ENCODE measurements around the gene RGS14. TPM values are rescaled to one million over a fixed set of nuclear protein-coding genes. Genes with fewer than 3 reads are reported as not detected.

The RGS14 gene
- total and polyA plus RNA-seq, 4 donors: 9.3 to 32.8 (median 23.1) TPM

DNA sequence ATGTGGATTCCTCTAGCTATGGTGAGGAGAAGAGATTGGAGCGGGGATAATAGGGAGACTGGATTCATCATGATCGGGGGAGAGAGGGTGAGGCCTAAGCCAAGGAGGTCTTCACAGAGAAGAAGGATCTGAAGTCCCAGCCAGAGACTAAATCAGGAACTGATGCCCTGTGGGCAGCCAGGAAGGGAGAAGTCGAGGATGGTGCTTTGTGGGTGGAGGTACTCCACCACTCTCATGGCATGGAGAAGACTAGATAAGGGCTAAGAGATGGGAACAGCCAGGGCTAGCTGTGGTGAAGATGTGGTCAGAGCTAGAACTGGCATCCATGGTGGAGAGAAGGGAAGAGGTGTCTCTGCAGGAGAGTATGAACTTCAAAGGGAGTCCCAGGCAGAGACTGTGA is 3.0 kb upstream of the RGS14 start:
- ATAC-seq (ENCODE audit: insufficient read depth, low FRiP score): no peak
- Histone ChIP-seq H3K9me3 (ENCODE audit: control insufficient read depth in 4 of 4, insufficient read depth in 3 of 4, low read length in 3 of 4) (no peaks in the 10 kb centered on the region), H3K27me3 (ENCODE audit: control insufficient read depth in 3 of 3, insufficient read depth in 3 of 3, low read length in 2 of 3) (peaks cover 0 to 2% (median 0%) of the 10 kb centered on the region in 3 donors), H3K27ac (ENCODE audit: low read depth in 1 of 2, low read length in 1 of 2) (no peak overlapping the region), H3K36me3 (ENCODE audit: control insufficient read depth in 4 of 4, insufficient read depth in 4 of 4, low read length in 4 of 4) (peaks cover 0 to 5% (median 0%) of the 10 kb centered on the region in 4 donors), H3K4me1 (ENCODE audit: control insufficient read depth in 5 of 5, insufficient read depth in 5 of 5, low read length in 5 of 5) (peaks cover 4 to 18% (median 11%) of the 10 kb centered on the region in 5 donors), H3K9ac (ENCODE audit: insufficient read depth in 1 of 2, low read length in 2 of 2) (no peak overlapping the region), H3K4me3 (no peak overlapping the region)
- 64 to 79% methylated on average over 3 of the region's 3 CpGs for WGBS, 2 donors
- DNase-seq: no peak
- TF ChIP-seq, protein P1, sequence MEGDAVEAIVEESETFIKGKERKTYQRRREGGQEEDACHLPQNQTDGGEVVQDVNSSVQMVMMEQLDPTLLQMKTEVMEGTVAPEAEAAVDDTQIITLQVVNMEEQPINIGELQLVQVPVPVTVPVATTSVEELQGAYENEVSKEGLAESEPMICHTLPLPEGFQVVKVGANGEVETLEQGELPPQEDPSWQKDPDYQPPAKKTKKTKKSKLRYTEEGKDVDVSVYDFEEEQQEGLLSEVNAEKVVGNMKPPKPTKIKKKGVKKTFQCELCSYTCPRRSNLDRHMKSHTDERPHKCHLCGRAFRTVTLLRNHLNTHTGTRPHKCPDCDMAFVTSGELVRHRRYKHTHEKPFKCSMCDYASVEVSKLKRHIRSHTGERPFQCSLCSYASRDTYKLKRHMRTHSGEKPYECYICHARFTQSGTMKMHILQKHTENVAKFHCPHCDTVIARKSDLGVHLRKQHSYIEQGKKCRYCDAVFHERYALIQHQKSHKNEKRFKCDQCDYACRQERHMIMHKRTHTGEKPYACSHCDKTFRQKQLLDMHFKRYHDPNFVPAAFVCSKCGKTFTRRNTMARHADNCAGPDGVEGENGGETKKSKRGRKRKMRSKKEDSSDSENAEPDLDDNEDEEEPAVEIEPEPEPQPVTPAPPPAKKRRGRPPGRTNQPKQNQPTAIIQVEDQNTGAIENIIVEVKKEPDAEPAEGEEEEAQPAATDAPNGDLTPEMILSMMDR (IDR thresholded peaks at IDR 0.05; ENCODE audit: control extremely low read depth, extremely low read depth): no peak

- H3K4me1 ChIP-seq (ENCODE audit: control insufficient read depth in 5 of 5, insufficient read depth in 5 of 5, low read length in 5 of 5): peaks cover 3 to 12% (median 5%) of the 10 kb centered on the region in 5 donors
- no peaks in the 10 kb centered on the region for H3K36me3 ChIP-seq (ENCODE audit: control insufficient read depth in 4 of 4, insufficient read depth in 4 of 4, low read length in 4 of 4)
- H3K27me3 ChIP-seq (ENCODE audit: control insufficient read depth in 3 of 3, insufficient read depth in 3 of 3, low read length in 2 of 3): peaks cover 0 to 2% (median 0%) of the 10 kb centered on the region in 3 donors
- TF ChIP-seq, protein P1 (IDR thresholded peaks at IDR 0.05; ENCODE audit: control extremely low read depth, extremely low read depth): no peak
- no peak for DNase-seq
- H3K9ac ChIP-seq (ENCODE audit: insufficient read depth in 1 of 2, low read length in 2 of 2): no peak overlapping the region
- no peaks in the 10 kb centered on the region for H3K9me3 ChIP-seq (ENCODE audit: control insufficient read depth in 4 of 4, insufficient read depth in 3 of 4, low read length in 3 of 4)
- 91 to 93% methylated on average over 1 of the region's 1 CpG for WGBS, 2 donors
- ATAC-seq (ENCODE audit: insufficient read depth, low FRiP score): no peak
- no peak overlapping the region for H3K27ac ChIP-seq (ENCODE audit: low read depth in 1 of 2, low read length in 1 of 2)
- no peak overlapping the region for H3K4me3 ChIP-seq
Observed at GRCh38 chr5:177355162-177355867, 2.4 kb upstream of the RGS14 start.

- no peak for DNase-seq
- H3K4me1 ChIP-seq (ENCODE audit: control insufficient read depth in 5 of 5, insufficient read depth in 5 of 5, low read length in 5 of 5): peaks cover 0 to 7% (median 3%) of the 10 kb centered on the region in 5 donors
- WGBS, 2 donors: 4 to 6% methylated on average over 1 of the region's 1 CpG
Observed at GRCh38 chr5:177355868-177356168, 1.9 kb upstream of the RGS14 start.

More at GRCh38 chr5:177355868-177356168, 1.9 kb upstream of the RGS14 start:
- ATAC-seq (ENCODE audit: insufficient read depth, low FRiP score): no peak
- no peak overlapping the region for H3K4me3 ChIP-seq
- H3K9me3 ChIP-seq (ENCODE audit: control insufficient read depth in 4 of 4, insufficient read depth in 3 of 4, low read length in 3 of 4): no peaks in the 10 kb centered on the region
- TF ChIP-seq, protein P1 (IDR thresholded peaks at IDR 0.05; ENCODE audit: control extremely low read depth, extremely low read depth): no peak
- no peaks in the 10 kb centered on the region for H3K36me3 ChIP-seq (ENCODE audit: control insufficient read depth in 4 of 4, insufficient read depth in 4 of 4, low read length in 4 of 4)
- no peak overlapping the region for H3K27ac ChIP-seq (ENCODE audit: low read depth in 1 of 2, low read length in 1 of 2)
- peaks cover 0 to 2% (median 0%) of the 10 kb centered on the region in 3 donors for H3K27me3 ChIP-seq (ENCODE audit: control insufficient read depth in 3 of 3, insufficient read depth in 3 of 3, low read length in 2 of 3)
- H3K9ac ChIP-seq (ENCODE audit: insufficient read depth in 1 of 2, low read length in 2 of 2): no peak overlapping the region

Measured in lung (tissue), 12 donors.